DOHH2 (cell line): ENCODE data around the gene EPS8L2.

Source experiments
- EZH2phosphoT487 ChIP-seq: fragments of 200-600 bp; sonication (generic); IDR thresholded peaks from 2 replicates; pipeline ENCODE4 v1.6.1; 2017; ENCODE audit warnings: borderline replicate concordance, mild to moderate bottlenecking, antibody characterized with exemption, low read length, moderate library complexity, mixed read lengths
- TF ChIP-seq, protein P1 (sequence below): fragments of 200-600 bp; sonication (generic); IDR thresholded peaks from one replicate; pipeline ENCODE4 v1.5.1; 2014; ENCODE audit warnings: antibody characterized with exemption, mild to moderate bottlenecking, low read depth, low read length; ENCODE audit not compliant: poor library complexity, severe bottlenecking

DNA sequence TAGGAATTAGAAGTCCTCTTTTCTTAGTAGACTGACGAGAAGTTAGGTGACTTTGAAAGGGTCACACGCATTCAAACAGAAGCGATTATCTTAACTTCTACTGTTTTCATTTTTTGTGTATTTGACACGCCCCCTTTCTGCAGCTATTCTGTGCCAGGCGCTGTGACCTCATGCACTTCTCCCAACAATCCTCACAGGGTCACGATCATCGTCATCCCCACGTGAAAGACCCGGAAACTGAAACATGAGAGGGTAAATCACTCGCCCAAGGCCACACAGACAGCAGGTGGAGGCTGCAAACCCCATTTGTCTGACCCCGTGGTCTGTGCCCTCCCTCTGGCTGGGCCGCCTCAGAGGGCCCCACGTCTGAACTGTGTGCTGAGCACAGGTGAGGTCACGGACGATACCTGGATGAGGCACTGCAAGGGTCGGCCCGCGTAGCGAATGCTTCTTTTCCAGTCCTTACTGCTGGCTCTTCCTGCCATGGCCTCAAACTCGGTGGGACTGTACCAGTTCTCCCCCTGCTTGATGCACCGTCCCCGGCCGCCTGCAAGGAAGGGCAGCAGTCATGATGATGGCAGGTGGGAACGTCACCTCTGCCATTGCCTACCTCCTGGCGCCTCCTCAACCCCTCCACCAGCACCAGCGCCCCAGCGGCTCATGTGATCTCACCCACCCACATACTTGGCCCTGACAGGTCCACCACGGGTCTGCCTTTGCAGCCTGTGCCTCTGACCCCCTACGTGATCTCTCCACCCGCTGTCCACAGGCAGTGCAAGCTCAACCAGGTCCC lies 19.4 kb upstream of the EPS8L2 start:
- TF ChIP-seq, protein P1, sequence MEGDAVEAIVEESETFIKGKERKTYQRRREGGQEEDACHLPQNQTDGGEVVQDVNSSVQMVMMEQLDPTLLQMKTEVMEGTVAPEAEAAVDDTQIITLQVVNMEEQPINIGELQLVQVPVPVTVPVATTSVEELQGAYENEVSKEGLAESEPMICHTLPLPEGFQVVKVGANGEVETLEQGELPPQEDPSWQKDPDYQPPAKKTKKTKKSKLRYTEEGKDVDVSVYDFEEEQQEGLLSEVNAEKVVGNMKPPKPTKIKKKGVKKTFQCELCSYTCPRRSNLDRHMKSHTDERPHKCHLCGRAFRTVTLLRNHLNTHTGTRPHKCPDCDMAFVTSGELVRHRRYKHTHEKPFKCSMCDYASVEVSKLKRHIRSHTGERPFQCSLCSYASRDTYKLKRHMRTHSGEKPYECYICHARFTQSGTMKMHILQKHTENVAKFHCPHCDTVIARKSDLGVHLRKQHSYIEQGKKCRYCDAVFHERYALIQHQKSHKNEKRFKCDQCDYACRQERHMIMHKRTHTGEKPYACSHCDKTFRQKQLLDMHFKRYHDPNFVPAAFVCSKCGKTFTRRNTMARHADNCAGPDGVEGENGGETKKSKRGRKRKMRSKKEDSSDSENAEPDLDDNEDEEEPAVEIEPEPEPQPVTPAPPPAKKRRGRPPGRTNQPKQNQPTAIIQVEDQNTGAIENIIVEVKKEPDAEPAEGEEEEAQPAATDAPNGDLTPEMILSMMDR: no peak
- no peak for TF ChIP-seq EZH2phosphoT487
